ENCODE data around the gene GARIN5B. TPM values are rescaled to one million over a fixed set of nuclear protein-coding genes. Genes with fewer than 3 reads are reported as not detected.
"Not testable (repeated sequence)": the region's sequence is repeated elsewhere in the genome, so short reads cannot be mapped to it uniquely, and the experiment has no call there.

The GARIN5B gene
- under 1 TPM; 0.10 to 0.25 (median 0.16) TPM for polyA plus RNA-seq (ENCODE audit: insufficient read length in 4 of 4)

- DNase-seq (ENCODE audit: low read depth in 4 of 4, low spot score in 3 of 4) = no peak
Measured at GRCh38 chr19:55362990-55363716, at the start of gene GARIN5B. Gene GARIN5B (minus strand): TSS chr19:55363260. CDS start chr19:55363066, 194 bp downstream.

- DNase-seq (ENCODE audit: low read depth in 4 of 4, low spot score in 3 of 4) = no peak
Measured at GRCh38 chr19:55410168-55410567, 47.1 kb upstream of the GARIN5B start.

GRCh38 chr19:55409179-55409578, 46.1 kb upstream of the GARIN5B start:
- not testable (repeated sequence) for DNase-seq (ENCODE audit: low read depth in 4 of 4, low spot score in 3 of 4)

GRCh38 chr19:55408533-55408872, 45.4 kb upstream of the GARIN5B start:
- DNase-seq (ENCODE audit: low read depth in 4 of 4, low spot score in 3 of 4) = no peak

- peak; percentile 95 to 99 (median 98) for DNase-seq (ENCODE audit: low read depth in 4 of 4, low spot score in 3 of 4)
Measured at GRCh38 chr19:55407800-55408532, 44.9 kb upstream of the GARIN5B start.

- not testable (repeated sequence) for DNase-seq (ENCODE audit: low read depth in 4 of 4, low spot score in 3 of 4)
Measured at GRCh38 chr19:55407550-55407799, 44.4 kb upstream of the GARIN5B start, which contains the start of gene UBE2S. Gene UBE2S (minus strand): TSS chr19:55407788. CDS start chr19:55407589, 199 bp downstream.

GRCh38 chr19:55406826-55407549, 43.9 kb upstream of the GARIN5B start:
- peak in 1 of 4 donors; percentile 23 for DNase-seq (ENCODE audit: low read depth in 4 of 4, low spot score in 3 of 4)

- DNase-seq (ENCODE audit: low read depth in 4 of 4, low spot score in 3 of 4) = no peak
Measured at GRCh38 chr19:55406091-55406825, 43.2 kb upstream of the GARIN5B start.

- DNase-seq (ENCODE audit: low read depth in 4 of 4, low spot score in 3 of 4) = no peak
Measured at GRCh38 chr19:55405638-55406037, 42.6 kb upstream of the GARIN5B start.

- DNase-seq (ENCODE audit: low read depth in 4 of 4, low spot score in 3 of 4) = no peak
Measured at GRCh38 chr19:55402509-55402908, 39.4 kb upstream of the GARIN5B start.

- DNase-seq (ENCODE audit: low read depth in 4 of 4, low spot score in 3 of 4) = not testable (repeated sequence)
Measured at GRCh38 chr19:55401390-55401789, 38.3 kb upstream of the GARIN5B start.

- no peak for DNase-seq (ENCODE audit: low read depth in 4 of 4, low spot score in 3 of 4)
Measured at GRCh38 chr19:55400281-55401087, 37.4 kb upstream of the GARIN5B start.

GRCh38 chr19:55398200-55398925, 35.3 kb upstream of the GARIN5B start:
- no peak for DNase-seq (ENCODE audit: low read depth in 4 of 4, low spot score in 3 of 4)

- DNase-seq (ENCODE audit: low read depth in 4 of 4, low spot score in 3 of 4) = no peak
Measured at GRCh38 chr19:55392820-55393761, 30.0 kb upstream of the GARIN5B start.

- DNase-seq (ENCODE audit: low read depth in 4 of 4, low spot score in 3 of 4) = no peak
Measured at GRCh38 chr19:55391702-55392615, 28.9 kb upstream of the GARIN5B start.

- no peak for DNase-seq (ENCODE audit: low read depth in 4 of 4, low spot score in 3 of 4)
Measured at GRCh38 chr19:55391191-55391670, 28.2 kb upstream of the GARIN5B start.

- no peak for DNase-seq (ENCODE audit: low read depth in 4 of 4, low spot score in 3 of 4)
Measured at GRCh38 chr19:55390461-55390880, 27.4 kb upstream of the GARIN5B start.

Data from right renal pelvis (tissue), 4 donors.